Natural killer cell (primary cell): ENCODE data around the gene JAZF1. TPM values are rescaled to one million over a fixed set of nuclear protein-coding genes. Genes with fewer than 3 reads are reported as not detected.

Source experiments
- ATAC-seq, 3 donors: fragments of 150-1000 bp in 2 of 3; fragments of 200-7000 bp in 1 of 3; cut with Tn5 transposase; 1 replicate in 1 of 3; 2 replicates in 2 of 3; pipeline ENCODE4 v1.10.0; 2021; ENCODE audit warnings: mild to moderate bottlenecking in 2 of 3, moderate library complexity in 2 of 3
- DNase-seq, 2 donors: peaks; one replicate each; pipeline versions ENCODE4 v3.0.0 to v3.0.0-alpha.2; 2013 to 2021; ENCODE audit warnings: mixed read lengths in 1 of 2
- H3K27ac ChIP-seq: one replicate; pipeline ENCODE4 v1.5.1; 2013; ENCODE audit warnings: mild to moderate bottlenecking, low read length
- H3K27me3 ChIP-seq: one replicate; pipeline ENCODE4 v1.6.1; 2013; ENCODE audit warnings: low read length; ENCODE audit not compliant: control insufficient read depth, insufficient read depth
- H3K36me3 ChIP-seq: one replicate; pipeline ENCODE4 v1.6.1; 2013; ENCODE audit warnings: low read length; ENCODE audit not compliant: control insufficient read depth, insufficient read depth
- H3K4me1 ChIP-seq: one replicate; pipeline ENCODE4 v1.6.1; 2013; ENCODE audit warnings: low read length; ENCODE audit not compliant: control insufficient read depth, insufficient read depth
- H3K4me3 ChIP-seq: one replicate; pipeline ENCODE4 v1.5.1; 2013; ENCODE audit warnings: low read length
- H3K9me3 ChIP-seq: one replicate; pipeline ENCODE4 v1.6.1; 2013; ENCODE audit warnings: low read length; ENCODE audit not compliant: control insufficient read depth, insufficient read depth
- H3K27ac Mint-ChIP-seq, 2 donors: one replicate each; pipeline ENCODE4 v1.8.0; 2022; ENCODE audit warnings: mild to moderate bottlenecking in 2 of 2, mixed read lengths in 2 of 2, moderate library complexity in 1 of 2
- H3K27me3 Mint-ChIP-seq, 2 donors: one replicate each; pipeline ENCODE4 v1.8.0; 2022; ENCODE audit warnings: low read depth in 2 of 2, mixed read lengths in 2 of 2
- H3K36me3 Mint-ChIP-seq: one replicate; pipeline ENCODE4 v1.8.0; 2022; ENCODE audit warnings: mixed read lengths
- H3K4me1 Mint-ChIP-seq, 2 donors: one replicate each; pipeline ENCODE4 v1.8.0; 2022; ENCODE audit warnings: mixed read lengths in 2 of 2
- H3K4me3 Mint-ChIP-seq: one replicate; pipeline ENCODE4 v1.8.0; 2022; ENCODE audit warnings: mild to moderate bottlenecking, moderate library complexity, mixed read lengths
- H3K9me3 Mint-ChIP-seq, 2 donors: one replicate each; pipeline ENCODE4 v1.8.0; 2022; ENCODE audit warnings: mixed read lengths in 2 of 2
- CTCF ChIP-seq: fragments of 200-600 bp; IDR thresholded peaks from one replicate; pipeline ENCODE4 v1.8.0; 2022; ENCODE audit warnings: antibody characterized with exemption
- WGBS: methylation state at CpG from one replicate; pipeline ENCODE4 v1.1.7; 2013; ENCODE audit warnings: missing lambda C conversion rate; ENCODE audit not compliant: insufficient coverage; 5-methylcytosine and 5-hydroxymethylcytosine counted together
- intact Hi-C: fragments of 100-400 bp; cut with micrococcal nuclease; formaldehyde crosslinking; loops from one replicate; pipeline ENCODE4 v1.14.2; 2022
- total RNA-seq, 4 donors: library from RNA; stranded (reverse); fragments of 120-200 nt in 1 of 4; gene quantifications; one replicate each; pipeline versions ENCODE4 v1.2.3 to v1.2.4, GENCODE V29; 2013 to 2022

Gene JAZF1
- total RNA-seq, 3 donors from 2014 or later (not counting 1 experiment from before 2014, with no cell fraction given), result 82.5 to 89.7 (median 87.6) TPM

- WGBS, result 92% methylated on average over 14 of the region's 14 CpGs
- no peaks in the 10 kb centered on the region for H3K36me3 Mint-ChIP-seq
- H3K9me3 Mint-ChIP-seq, result no peaks in the 10 kb centered on the region
- H3K4me3 ChIP-seq, result no peak overlapping the region
- H3K9me3 ChIP-seq, result no peaks in the 10 kb centered on the region
- ATAC-seq (no peak), DNase-seq (no peak)
- peaks cover 21 to 23% of the 10 kb centered on the region in 2 donors for H3K4me1 Mint-ChIP-seq
- intact Hi-C loops, result no loop called here
- no peaks in the 10 kb centered on the region for H3K27me3 Mint-ChIP-seq
- no peak for TF ChIP-seq CTCF
- no peak overlapping the region for H3K4me3 Mint-ChIP-seq
- no peak overlapping the region for H3K27ac ChIP-seq
- H3K4me1 ChIP-seq, result no peaks in the 10 kb centered on the region
- H3K27me3 ChIP-seq, result no peaks in the 10 kb centered on the region
- H3K36me3 ChIP-seq, result peaks cover 24% of the 10 kb centered on the region
- H3K27ac Mint-ChIP-seq, result peak overlapping the region in 1 of 2 donors; percentile 41
Measured at GRCh38 chr7:27842094-27842692, 338.4 kb downstream of the JAZF1 start.

GRCh38 chr7:27840760-27841364 is 339.7 kb downstream of the JAZF1 start:
- H3K9me3 ChIP-seq, result no peaks in the 10 kb centered on the region
- ATAC-seq, result no peak
- TF ChIP-seq CTCF, result no peak
- WGBS, result 97% methylated on average over 18 of the region's 18 CpGs
- intact Hi-C loops, result no loop called here
- Mint-ChIP-seq H3K27me3 (no peaks in the 10 kb centered on the region), H3K27ac (peak overlapping the region in 1 of 2 donors; percentile 63), H3K36me3 (no peaks in the 10 kb centered on the region), H3K4me1 (peaks cover 13 to 26% of the 10 kb centered on the region in 2 donors), H3K9me3 (no peaks in the 10 kb centered on the region), H3K4me3 (no peak overlapping the region)
- H3K4me1 ChIP-seq, result no peaks in the 10 kb centered on the region
- no peak for DNase-seq
- H3K27ac ChIP-seq, result no peak overlapping the region
- no peaks in the 10 kb centered on the region for H3K27me3 ChIP-seq
- peaks cover 26% of the 10 kb centered on the region for H3K36me3 ChIP-seq
- no peak overlapping the region for H3K4me3 ChIP-seq

- TF ChIP-seq CTCF, result no peak
- Histone ChIP-seq H3K4me1 (no peaks in the 10 kb centered on the region), H3K27me3 (no peaks in the 10 kb centered on the region), H3K4me3 (no peak overlapping the region), H3K36me3 (peaks cover 29% of the 10 kb centered on the region), H3K9me3 (no peaks in the 10 kb centered on the region), H3K27ac (no peak overlapping the region)
- Mint-ChIP-seq H3K4me3 (no peak overlapping the region), H3K9me3 (no peaks in the 10 kb centered on the region), H3K27ac (peak overlapping the region; percentile 59 to 63), H3K4me1 (peaks cover 12 to 25% of the 10 kb centered on the region in 2 donors), H3K27me3 (no peaks in the 10 kb centered on the region), H3K36me3 (no peaks in the 10 kb centered on the region)
- ATAC-seq (peak in 1 of 3 donors; percentile 36), DNase-seq (peak in 1 of 2 donors; percentile 63)
- intact Hi-C loops, result no loop called here
- 89% methylated on average over 7 of the region's 8 CpGs for WGBS
Measured at GRCh38 chr7:27840313-27840712, 340.3 kb downstream of the JAZF1 start.
